Mesenteric fat pad (tissue), 1 donor: ENCODE results near the gene CCDC92B. TPM values are rescaled to one million over a fixed set of nuclear protein-coding genes. Genes with fewer than 3 reads are reported as not detected.
A peak's percentile ranks its signal among the peaks of the same experiment; 100 is the strongest.
"Not testable (repeated sequence)": the region's sequence is repeated elsewhere in the genome, so short reads cannot be mapped to it uniquely, and the experiment has no call there.

Experiments used
- DNase-seq: peaks from one replicate; pipeline ENCODE4 v3.0.0-alpha.2; 2020; ENCODE audit warnings: low spot score
- microRNA-seq: library from miRNA; unstranded; fragments of <30 nt; microRNA quantifications from one replicate; pipeline ENCODE4 v1.2.0, GENCODE V29; 2020; ENCODE audit warnings: borderline number of aligned reads
- total RNA-seq: library from RNA; stranded (reverse); fragmentation: NEBNext Ultra II Directional; extraction: Animal tissue kit (Norgen Biotek cat#: 25700); gene quantifications from one replicate; pipeline ENCODE4 v1.2.1, GENCODE V29; 2021
- donor health status: DM: yes; HTN: yes; CAD: no.

CCDC92B gene
- total RNA-seq, 1 donor from 2014 or later, result 0.16 TPM

- peak; percentile 87 for DNase-seq
Observed at GRCh38 chr17:2691069-2691871, 58.2 kb downstream of the CCDC92B start.

GRCh38 chr17:2690165-2691068, 59.0 kb downstream of the CCDC92B start:
- DNase-seq, result peak; percentile 84

GRCh38 chr17:2689411-2690164, 59.9 kb downstream of the CCDC92B start:
- DNase-seq, result peak; percentile 80

GRCh38 chr17:2688351-2689342, 60.8 kb downstream of the CCDC92B start:
- DNase-seq, result no peak

GRCh38 chr17:2687074-2687418, 62.4 kb downstream of the CCDC92B start:
- DNase-seq, result no peak

GRCh38 chr17:2685696-2686095, 63.8 kb downstream of the CCDC92B start:
- no peak for DNase-seq

- DNase-seq, result no peak
Observed at GRCh38 chr17:2684549-2684948, 64.9 kb downstream of the CCDC92B start.

- DNase-seq, result no peak
Observed at GRCh38 chr17:2683912-2684311, 65.5 kb downstream of the CCDC92B start.

GRCh38 chr17:2682176-2682938, 67.1 kb downstream of the CCDC92B start:
- no peak for DNase-seq

- no peak for DNase-seq
Observed at GRCh38 chr17:2681650-2682049, 67.8 kb downstream of the CCDC92B start.

- no peak for DNase-seq
Observed at GRCh38 chr17:2680961-2681360, 68.5 kb downstream of the CCDC92B start.

GRCh38 chr17:2679247-2679646, 70.2 kb downstream of the CCDC92B start:
- DNase-seq, result not testable (repeated sequence)

Small RNAs within 50 kb of the gene (microRNA-seq; reads per million reads assigned to microRNA genes)
- gene MIR1253 (not detected), gene MIR6776 (not detected)

Other genes with a start within 250 kb of the CCDC92B start
- gene METTL16, start 237.8 kb downstream of the CCDC92B start, total RNA-seq, result 25.3 TPM
- gene PAFAH1B1, start 156.0 kb downstream of the CCDC92B start, total RNA-seq, result 140 TPM
- gene CLUH, start 37.9 kb downstream of the CCDC92B start, total RNA-seq, result 149 TPM
- 10.4 TPM for gene RAP1GAP2, start 46.8 kb upstream of the CCDC92B start, total RNA-seq